OCI-LY7 (cell line): Measurements from ENCODE around the gene GOSR1.

Experiments
- CTCF ChIP-seq: fragments of 200-600 bp; sonication (generic); conservative IDR thresholded peaks from 2 replicates; pipeline ENCODE4 v1.5.1; 2014; ENCODE audit warnings: mild to moderate bottlenecking, antibody characterized with exemption, low read length, moderate library complexity, mixed read lengths
- EZH2phosphoT487 ChIP-seq: fragments of 200-600 bp; sonication (generic); IDR thresholded peaks from 2 replicates; pipeline ENCODE4 v1.6.1; 2018; ENCODE audit warnings: low read depth, borderline replicate concordance, mild to moderate bottlenecking, mixed run types, antibody characterized with exemption, low read length, moderate library complexity, mixed read lengths

- no peak for TF ChIP-seq CTCF
- no peak for TF ChIP-seq EZH2phosphoT487
Observed at GRCh38 chr17:30526401-30526800, 49.2 kb downstream of the GOSR1 start.
